ENCODE results near the gene CLDN16. TPM values are rescaled to one million over a fixed set of nuclear protein-coding genes. Genes with fewer than 3 reads are reported as not detected.
A peak's percentile ranks its signal among the peaks of the same experiment; 100 is the strongest.

Gene CLDN16
- polyA plus RNA-seq, 2 of the 4 experiments (the other 2 are of a cell fraction), result 0.21 to 0.66 TPM

DNA sequence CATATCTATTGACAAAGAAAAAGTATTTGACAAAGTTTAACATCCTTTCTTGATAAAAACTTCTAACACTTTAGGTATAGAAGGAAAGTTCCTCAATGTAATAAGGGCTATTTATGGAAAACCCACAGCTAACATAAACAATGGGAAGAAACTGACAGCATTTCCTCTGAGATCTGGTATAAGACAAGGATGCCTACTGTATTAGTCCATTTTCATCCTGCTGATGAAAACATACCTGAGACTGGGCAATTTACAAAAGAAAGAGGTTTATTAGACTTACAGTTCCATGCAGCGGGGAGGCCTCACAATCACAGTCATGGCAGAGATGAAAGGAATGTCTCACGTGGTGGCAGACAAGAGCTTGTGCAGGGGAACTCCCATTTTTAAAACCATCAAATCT, 47.9 kb upstream of the CLDN16 start (continued):
- TF ChIP-seq, protein P1, sequence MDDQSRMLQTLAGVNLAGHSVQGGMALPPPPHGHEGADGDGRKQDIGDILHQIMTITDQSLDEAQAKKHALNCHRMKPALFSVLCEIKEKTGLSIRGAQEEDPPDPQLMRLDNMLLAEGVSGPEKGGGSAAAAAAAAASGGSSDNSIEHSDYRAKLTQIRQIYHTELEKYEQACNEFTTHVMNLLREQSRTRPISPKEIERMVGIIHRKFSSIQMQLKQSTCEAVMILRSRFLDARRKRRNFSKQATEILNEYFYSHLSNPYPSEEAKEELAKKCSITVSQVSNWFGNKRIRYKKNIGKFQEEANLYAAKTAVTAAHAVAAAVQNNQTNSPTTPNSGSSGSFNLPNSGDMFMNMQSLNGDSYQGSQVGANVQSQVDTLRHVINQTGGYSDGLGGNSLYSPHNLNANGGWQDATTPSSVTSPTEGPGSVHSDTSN (IDR thresholded peaks at IDR 0.05), result no peak
- no peak for TF ChIP-seq MAFK (IDR thresholded peaks at IDR 0.05; ENCODE audit: partially characterized antibody)
- TF ChIP-seq CBX2 (IDR thresholded peaks at IDR 0.05; ENCODE audit: borderline replicate concordance, low read depth), result no peak

DNA sequence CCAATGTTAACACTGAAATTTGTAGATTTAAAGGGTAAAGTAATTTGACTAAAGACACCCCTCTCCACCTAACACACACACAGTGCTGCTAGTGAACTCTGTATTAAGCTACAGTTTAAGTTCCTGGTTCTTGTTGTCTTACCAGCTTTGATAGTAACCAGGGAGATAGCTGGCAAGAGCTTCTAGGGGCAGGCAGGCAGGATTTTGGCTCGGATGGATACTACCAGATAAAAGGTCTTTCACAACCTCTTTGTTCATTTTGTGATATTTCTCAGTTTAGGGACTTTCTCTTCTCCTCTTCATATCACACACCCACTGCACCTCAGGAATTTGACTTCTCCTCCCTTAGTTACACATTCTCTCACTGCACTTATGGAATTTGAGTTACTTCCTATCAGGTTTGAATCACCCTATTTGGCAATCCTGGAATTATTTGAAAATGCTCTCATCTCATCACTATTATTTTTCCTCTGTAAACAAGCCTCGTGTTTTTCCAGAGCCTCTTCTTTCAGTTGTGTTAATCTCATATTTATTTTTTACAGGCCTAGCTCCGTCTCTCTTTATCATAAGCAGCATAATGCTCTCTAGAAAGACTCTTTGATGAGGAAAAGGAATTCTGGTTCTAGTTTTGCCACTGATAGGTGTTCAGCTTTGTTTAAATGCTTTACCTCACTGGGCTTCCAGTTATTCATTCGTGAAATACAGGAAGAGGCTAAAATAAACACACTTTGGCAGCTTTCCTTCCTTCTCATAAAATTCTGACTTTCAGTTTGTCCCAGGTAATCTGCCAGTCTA, 42.7 kb upstream of the CLDN16 start:
- peak overlapping the region; percentile 95 to 97 for H3K27ac ChIP-seq
- H3K9me3 ChIP-seq, result peaks cover 25% of the 10 kb centered on the region
- H3K4me3 ChIP-seq, result peak overlapping the region; percentile 36
- H3K4me1 ChIP-seq, result peaks cover 34% of the 10 kb centered on the region
- CTCF ChIA-PET, result interaction anchor here (0.8 to 2.4 kb wide), 4 partner anchors 11 to 39 kb away, joined by 3 to 20 read pairs (median 6); partner anchors contain the start of gene CLDN1
- ATAC-seq, result peak; percentile 95 to 98
- POLR2A ChIA-PET, result interaction anchor here (0.6 to 2.1 kb wide), 4 partner anchors 24 to 123 kb away, joined by 3 to 27 read pairs (median 8); partner anchors contain the start of gene CLDN1
- H3K4me2 ChIP-seq, result peak overlapping the region; percentile 91
- FAIRE-seq, result peak; percentile 77
- peak in 1 of 2 experiments; percentile 96 for DNase-seq (ENCODE audit: low read depth in 1 of 2, low spot score in 1 of 2)
- WGBS (ENCODE audit: missing lambda C conversion rate), result under 1% methylated on average over 4 of the region's 4 CpGs
- TF ChIP-seq FOXS1 (CRISPR knock-in tag; IDR thresholded peaks at IDR 0.05) (peak; percentile 15; the same call in 1 of the 2 replicates), EHF (CRISPR knock-in tag; IDR thresholded peaks at IDR 0.05) (no peak; the same call in 1 of the 2 replicates), GATA3 (IDR thresholded peaks at IDR 0.05; ENCODE audit: borderline replicate concordance) (peak; percentile 93), ZC3H11A (IDR thresholded peaks at IDR 0.05) (no peak), PHF8 (IDR thresholded peaks at IDR 0.05; ENCODE audit: borderline replicate concordance, low read depth) (no peak), NFE2L2 (conservative IDR thresholded peaks at IDR 0.05; ENCODE audit: low read length) (no peak), SMC3 (IDR thresholded peaks at IDR 0.05) (peak; percentile 43; the same call in 2 of the 3 replicates), BHLHE40 (IDR thresholded peaks at IDR 0.05; ENCODE audit: low read depth, low read length) (no peak), RCOR1 (IDR thresholded peaks at IDR 0.05; ENCODE audit: low read depth, low read length) (no peak), MAFK (IDR thresholded peaks at IDR 0.05; ENCODE audit: partially characterized antibody) (no peak), RARB (CRISPR knock-in tag; IDR thresholded peaks at IDR 0.05) (no peak), CHD4 (IDR thresholded peaks at IDR 0.05; ENCODE audit: borderline replicate concordance) (no peak), HDAC2 (IDR thresholded peaks at IDR 0.05) (no peak), RNF2 (IDR thresholded peaks at IDR 0.05; ENCODE audit: borderline replicate concordance, low read depth) (no peak), MAZ (IDR thresholded peaks at IDR 0.05; ENCODE audit: borderline replicate concordance, low read depth, low read length) (no peak), EHMT2 (IDR thresholded peaks at IDR 0.05; ENCODE audit: low read depth) (no peak), CEBPB (IDR thresholded peaks at IDR 0.05) (peak; percentile 91 to 97), KDM1A (IDR thresholded peaks at IDR 0.05; ENCODE audit: low read depth) (no peak), HEYL (CRISPR knock-in tag; IDR thresholded peaks at IDR 0.05) (no peak), NR3C1 (IDR thresholded peaks at IDR 0.05) (no peak), HOXB13 (CRISPR knock-in tag; IDR thresholded peaks at IDR 0.05; ENCODE audit: low read depth) (no peak), NPAS2 (CRISPR knock-in tag; IDR thresholded peaks at IDR 0.05; ENCODE audit: borderline replicate concordance) (no peak), SREBF2 (IDR thresholded peaks at IDR 0.05) (no peak), CHD2 (IDR thresholded peaks at IDR 0.05; ENCODE audit: low read length, partially characterized antibody) (no peak), HOXB5 (CRISPR knock-in tag; IDR thresholded peaks at IDR 0.05) (no peak)
- TF ChIP-seq, protein P2, sequence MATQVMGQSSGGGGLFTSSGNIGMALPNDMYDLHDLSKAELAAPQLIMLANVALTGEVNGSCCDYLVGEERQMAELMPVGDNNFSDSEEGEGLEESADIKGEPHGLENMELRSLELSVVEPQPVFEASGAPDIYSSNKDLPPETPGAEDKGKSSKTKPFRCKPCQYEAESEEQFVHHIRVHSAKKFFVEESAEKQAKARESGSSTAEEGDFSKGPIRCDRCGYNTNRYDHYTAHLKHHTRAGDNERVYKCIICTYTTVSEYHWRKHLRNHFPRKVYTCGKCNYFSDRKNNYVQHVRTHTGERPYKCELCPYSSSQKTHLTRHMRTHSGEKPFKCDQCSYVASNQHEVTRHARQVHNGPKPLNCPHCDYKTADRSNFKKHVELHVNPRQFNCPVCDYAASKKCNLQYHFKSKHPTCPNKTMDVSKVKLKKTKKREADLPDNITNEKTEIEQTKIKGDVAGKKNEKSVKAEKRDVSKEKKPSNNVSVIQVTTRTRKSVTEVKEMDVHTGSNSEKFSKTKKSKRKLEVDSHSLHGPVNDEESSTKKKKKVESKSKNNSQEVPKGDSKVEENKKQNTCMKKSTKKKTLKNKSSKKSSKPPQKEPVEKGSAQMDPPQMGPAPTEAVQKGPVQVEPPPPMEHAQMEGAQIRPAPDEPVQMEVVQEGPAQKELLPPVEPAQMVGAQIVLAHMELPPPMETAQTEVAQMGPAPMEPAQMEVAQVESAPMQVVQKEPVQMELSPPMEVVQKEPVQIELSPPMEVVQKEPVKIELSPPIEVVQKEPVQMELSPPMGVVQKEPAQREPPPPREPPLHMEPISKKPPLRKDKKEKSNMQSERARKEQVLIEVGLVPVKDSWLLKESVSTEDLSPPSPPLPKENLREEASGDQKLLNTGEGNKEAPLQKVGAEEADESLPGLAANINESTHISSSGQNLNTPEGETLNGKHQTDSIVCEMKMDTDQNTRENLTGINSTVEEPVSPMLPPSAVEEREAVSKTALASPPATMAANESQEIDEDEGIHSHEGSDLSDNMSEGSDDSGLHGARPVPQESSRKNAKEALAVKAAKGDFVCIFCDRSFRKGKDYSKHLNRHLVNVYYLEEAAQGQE (IDR thresholded peaks at IDR 0.05), result no peak
- TF ChIP-seq, protein P3, sequence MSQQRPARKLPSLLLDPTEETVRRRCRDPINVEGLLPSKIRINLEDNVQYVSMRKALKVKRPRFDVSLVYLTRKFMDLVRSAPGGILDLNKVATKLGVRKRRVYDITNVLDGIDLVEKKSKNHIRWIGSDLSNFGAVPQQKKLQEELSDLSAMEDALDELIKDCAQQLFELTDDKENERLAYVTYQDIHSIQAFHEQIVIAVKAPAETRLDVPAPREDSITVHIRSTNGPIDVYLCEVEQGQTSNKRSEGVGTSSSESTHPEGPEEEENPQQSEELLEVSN (IDR thresholded peaks at IDR 0.05; ENCODE audit: borderline replicate concordance, low read depth), result no peak
- TF ChIP-seq, protein P4, sequence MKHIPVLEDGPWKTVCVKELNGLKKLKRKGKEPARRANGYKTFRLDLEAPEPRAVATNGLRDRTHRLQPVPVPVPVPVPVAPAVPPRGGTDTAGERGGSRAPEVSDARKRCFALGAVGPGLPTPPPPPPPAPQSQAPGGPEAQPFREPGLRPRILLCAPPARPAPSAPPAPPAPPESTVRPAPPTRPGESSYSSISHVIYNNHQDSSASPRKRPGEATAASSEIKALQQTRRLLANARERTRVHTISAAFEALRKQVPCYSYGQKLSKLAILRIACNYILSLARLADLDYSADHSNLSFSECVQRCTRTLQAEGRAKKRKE (CRISPR knock-in tag; IDR thresholded peaks at IDR 0.05; ENCODE audit: low read depth), result no peak
- TF ChIP-seq, protein P5, sequence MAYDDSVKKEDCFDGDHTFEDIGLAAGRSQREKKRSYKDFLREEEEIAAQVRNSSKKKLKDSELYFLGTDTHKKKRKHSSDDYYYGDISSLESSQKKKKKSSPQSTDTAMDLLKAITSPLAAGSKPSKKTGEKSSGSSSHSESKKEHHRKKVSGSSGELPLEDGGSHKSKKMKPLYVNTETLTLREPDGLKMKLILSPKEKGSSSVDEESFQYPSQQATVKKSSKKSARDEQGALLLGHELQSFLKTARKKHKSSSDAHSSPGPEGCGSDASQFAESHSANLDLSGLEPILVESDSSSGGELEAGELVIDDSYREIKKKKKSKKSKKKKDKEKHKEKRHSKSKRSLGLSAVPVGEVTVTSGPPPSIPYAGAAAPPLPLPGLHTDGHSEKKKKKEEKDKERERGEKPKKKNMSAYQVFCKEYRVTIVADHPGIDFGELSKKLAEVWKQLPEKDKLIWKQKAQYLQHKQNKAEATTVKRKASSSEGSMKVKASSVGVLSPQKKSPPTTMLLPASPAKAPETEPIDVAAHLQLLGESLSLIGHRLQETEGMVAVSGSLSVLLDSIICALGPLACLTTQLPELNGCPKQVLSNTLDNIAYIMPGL (CRISPR knock-in tag; IDR thresholded peaks at IDR 0.05; ENCODE audit: borderline replicate concordance), result no peak
